Neural cell (in vitro differentiated cells): ENCODE results near the gene PRR12. TPM values are rescaled to one million over a fixed set of nuclear protein-coding genes. Genes with fewer than 3 reads are reported as not detected.

Experiments
- H2AFZ ChIP-seq: fragments of 200-600, 300-800 bp; sonication (generic), shearing (Covaris generic); 2 replicates; pipeline ENCODE4 v1.6.0; 2014; ENCODE audit warnings: low read depth, mild to moderate bottlenecking, antibody characterized with exemption, low read length, moderate library complexity
- H3F3A ChIP-seq: fragments of 200-600 bp; shearing (Covaris generic); 2 replicates; pipeline ENCODE4 v1.6.1; 2016; ENCODE audit warnings: mild to moderate bottlenecking, moderate library complexity, mixed read lengths, antibody characterized with exemption, low read length; ENCODE audit not compliant: insufficient read depth, poor library complexity, severe bottlenecking
- H3K27ac ChIP-seq: fragments of 200-600, 300-800 bp; sonication (generic), shearing (Covaris generic); 2 replicates; pipeline ENCODE4 v1.5.1; 2014; ENCODE audit warnings: mild to moderate bottlenecking, low read length, moderate library complexity
- H3K27me3 ChIP-seq: fragments of 300-800, 200-600 bp; sonication (generic), shearing (Covaris generic); 2 replicates; pipeline ENCODE4 v1.6.0; 2014; ENCODE audit warnings: mild to moderate bottlenecking, low read depth, low read length, moderate library complexity; ENCODE audit not compliant: insufficient read depth
- H3K36me3 ChIP-seq: fragments of 300-800, 200-600 bp; sonication (generic), shearing (Covaris generic); 2 replicates; pipeline ENCODE4 v1.5.1; 2014; ENCODE audit warnings: mild to moderate bottlenecking, antibody characterized with exemption, low read length, moderate library complexity; ENCODE audit not compliant: insufficient read depth
- H3K4me2 ChIP-seq: fragments of 300-800, 200-600 bp; sonication (generic), shearing (Covaris generic); 2 replicates; pipeline ENCODE4 v1.6.0; 2014; ENCODE audit warnings: mild to moderate bottlenecking, low read length
- H3K4me3 ChIP-seq: fragments of 300-800, 200-600 bp; sonication (generic), shearing (Covaris generic); 2 replicates; pipeline ENCODE4 v1.5.1; 2014; ENCODE audit warnings: mild to moderate bottlenecking, low read length, moderate library complexity
- H3K79me2 ChIP-seq: fragments of 200-600 bp; shearing (Covaris generic); replicated peaks from 2 replicates; pipeline ENCODE4 v1.6.0; 2014; ENCODE audit warnings: mild to moderate bottlenecking, low read length, moderate library complexity; ENCODE audit not compliant: insufficient read depth
- H3K9ac ChIP-seq: fragments of 300-800, 200-600 bp; sonication (generic), shearing (Covaris generic); 2 replicates; pipeline ENCODE4 v1.6.1; 2016; ENCODE audit warnings: mild to moderate bottlenecking, low read length, mixed read lengths
- H3K9me2 ChIP-seq: fragments of 200-600 bp; shearing (Covaris generic); 2 replicates; pipeline ENCODE4 v1.6.1; 2016; ENCODE audit warnings: mild to moderate bottlenecking, low read length, mixed read lengths; ENCODE audit not compliant: insufficient read depth
- H3K9me3 ChIP-seq: fragments of 200-600, 300-800 bp; sonication (generic), shearing (Covaris generic); 2 replicates; pipeline ENCODE4 v1.6.1; 2016; ENCODE audit warnings: mild to moderate bottlenecking, mixed run types, low read length, moderate library complexity, mixed read lengths
- H4K20me1 ChIP-seq: fragments of 200-600 bp; shearing (Covaris generic); 2 replicates; pipeline ENCODE4 v1.6.1; 2016; ENCODE audit warnings: mild to moderate bottlenecking, mixed run types; ENCODE audit not compliant: insufficient read depth
- EP300 ChIP-seq: fragments of 450-650 bp; conservative IDR thresholded peaks from 2 replicates; pipeline ENCODE4 v1.6.1; 2014; ENCODE audit warnings: antibody characterized with exemption, mild to moderate bottlenecking, moderate library complexity; ENCODE audit not compliant: poor library complexity, severe bottlenecking
- EZH2 ChIP-seq: fragments of 200-600, 300-800 bp; shearing (Covaris generic), sonication (generic); IDR thresholded peaks from 2 replicates; pipeline ENCODE4 v1.6.1; 2014; ENCODE audit warnings: antibody characterized with exemption, low read length, borderline replicate concordance, mild to moderate bottlenecking; ENCODE audit not compliant: insufficient read depth, poor library complexity, severe bottlenecking
- MXI1 ChIP-seq: fragments of 450-650 bp; conservative IDR thresholded peaks from 2 replicates; pipeline ENCODE4 v1.6.1; 2014; ENCODE audit warnings: antibody characterized with exemption, mild to moderate bottlenecking; ENCODE audit not compliant: poor library complexity, severe bottlenecking
- POLR2AphosphoS5 ChIP-seq: IDR thresholded peaks from 2 replicates; pipeline ENCODE4 v1.6.1; 2012
- RAD21 ChIP-seq: fragments of 450-650 bp; conservative IDR thresholded peaks from 2 replicates; pipeline ENCODE4 v1.6.1; 2014; ENCODE audit warnings: antibody characterized with exemption, mild to moderate bottlenecking, moderate library complexity
- SMC3 ChIP-seq: fragments of 450-650 bp; conservative IDR thresholded peaks from 2 replicates; pipeline ENCODE4 v1.6.1; 2014; ENCODE audit warnings: antibody characterized with exemption, mild to moderate bottlenecking, moderate library complexity; ENCODE audit not compliant: poor library complexity
- TAF1 ChIP-seq: IDR thresholded peaks from 2 replicates; pipeline ENCODE4 v1.6.1; 2012; ENCODE audit warnings: low read depth
- polyA plus RNA-seq: library from polyadenylated mRNA; depleted of rRNA; stranded (reverse); fragments of >200 nt; gene quantifications from 2 replicates; pipeline ENCODE4 v1.2.3, GENCODE V29; 2014
- TF ChIP-seq, protein P1 (sequence below): IDR thresholded peaks from 2 replicates; pipeline ENCODE4 v1.6.1; 2012; ENCODE audit warnings: borderline replicate concordance
- TF ChIP-seq, protein P2 (sequence below): fragments of 450-650 bp; IDR thresholded peaks from 2 replicates; pipeline ENCODE4 v1.5.1; 2014; ENCODE audit warnings: antibody characterized with exemption, mild to moderate bottlenecking, moderate library complexity; ENCODE audit not compliant: poor library complexity, severe bottlenecking

Gene PRR12
- polyA plus RNA-seq, 1 donor from 2014 or later: 1.2 TPM

DNA sequence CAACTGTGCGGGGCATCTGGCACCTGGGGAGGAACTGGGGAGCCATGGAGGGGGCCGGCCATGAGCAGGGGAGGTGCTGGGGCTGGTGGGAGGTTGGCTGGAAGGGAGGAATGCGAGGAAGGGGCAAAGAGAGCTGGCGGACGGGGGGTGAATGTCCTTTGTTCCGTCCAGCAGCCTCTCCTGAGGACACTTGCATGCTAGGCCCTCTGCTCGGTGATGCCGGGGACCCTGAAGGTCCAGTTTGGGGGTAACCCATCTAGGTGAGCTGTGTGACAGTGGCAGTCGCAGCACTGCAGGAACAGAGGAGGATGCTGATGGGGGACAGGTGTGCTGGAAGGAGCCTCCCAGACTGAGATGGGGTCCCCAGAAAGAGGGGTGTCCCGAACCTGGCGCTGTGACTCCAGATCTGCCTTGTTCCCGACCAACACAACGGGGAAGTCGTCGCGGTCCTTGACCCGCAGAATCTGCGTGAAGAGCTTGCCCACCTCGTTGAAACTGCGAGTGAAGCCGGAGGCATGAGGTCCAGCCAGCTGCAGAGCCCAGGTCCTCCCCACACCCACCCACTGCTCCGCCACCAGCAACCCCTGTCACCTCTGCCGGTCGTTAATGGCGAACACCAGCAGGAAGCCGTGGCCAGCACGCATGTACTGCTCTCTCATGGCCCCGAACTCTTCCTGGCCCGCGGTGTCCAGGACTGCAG, 45.4 kb downstream of the PRR12 start:
- no peaks in the 10 kb centered on the region for H3K9me2 ChIP-seq
- no peaks in the 10 kb centered on the region for H3K36me3 ChIP-seq
- H2AFZ ChIP-seq: no peak overlapping the region
- TF ChIP-seq, protein P1, sequence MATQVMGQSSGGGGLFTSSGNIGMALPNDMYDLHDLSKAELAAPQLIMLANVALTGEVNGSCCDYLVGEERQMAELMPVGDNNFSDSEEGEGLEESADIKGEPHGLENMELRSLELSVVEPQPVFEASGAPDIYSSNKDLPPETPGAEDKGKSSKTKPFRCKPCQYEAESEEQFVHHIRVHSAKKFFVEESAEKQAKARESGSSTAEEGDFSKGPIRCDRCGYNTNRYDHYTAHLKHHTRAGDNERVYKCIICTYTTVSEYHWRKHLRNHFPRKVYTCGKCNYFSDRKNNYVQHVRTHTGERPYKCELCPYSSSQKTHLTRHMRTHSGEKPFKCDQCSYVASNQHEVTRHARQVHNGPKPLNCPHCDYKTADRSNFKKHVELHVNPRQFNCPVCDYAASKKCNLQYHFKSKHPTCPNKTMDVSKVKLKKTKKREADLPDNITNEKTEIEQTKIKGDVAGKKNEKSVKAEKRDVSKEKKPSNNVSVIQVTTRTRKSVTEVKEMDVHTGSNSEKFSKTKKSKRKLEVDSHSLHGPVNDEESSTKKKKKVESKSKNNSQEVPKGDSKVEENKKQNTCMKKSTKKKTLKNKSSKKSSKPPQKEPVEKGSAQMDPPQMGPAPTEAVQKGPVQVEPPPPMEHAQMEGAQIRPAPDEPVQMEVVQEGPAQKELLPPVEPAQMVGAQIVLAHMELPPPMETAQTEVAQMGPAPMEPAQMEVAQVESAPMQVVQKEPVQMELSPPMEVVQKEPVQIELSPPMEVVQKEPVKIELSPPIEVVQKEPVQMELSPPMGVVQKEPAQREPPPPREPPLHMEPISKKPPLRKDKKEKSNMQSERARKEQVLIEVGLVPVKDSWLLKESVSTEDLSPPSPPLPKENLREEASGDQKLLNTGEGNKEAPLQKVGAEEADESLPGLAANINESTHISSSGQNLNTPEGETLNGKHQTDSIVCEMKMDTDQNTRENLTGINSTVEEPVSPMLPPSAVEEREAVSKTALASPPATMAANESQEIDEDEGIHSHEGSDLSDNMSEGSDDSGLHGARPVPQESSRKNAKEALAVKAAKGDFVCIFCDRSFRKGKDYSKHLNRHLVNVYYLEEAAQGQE: no peak
- TF ChIP-seq RAD21 (no peak), POLR2AphosphoS5 (peak; percentile 23), SMC3 (no peak)
- H3K27ac ChIP-seq: no peak overlapping the region
- H3K27me3 ChIP-seq: no peaks in the 10 kb centered on the region
- no peaks in the 10 kb centered on the region for H4K20me1 ChIP-seq
- H3K9ac ChIP-seq: no peak overlapping the region
- no peak overlapping the region for H3K4me3 ChIP-seq
- H3K79me2 ChIP-seq: no peaks in the 10 kb centered on the region
- H3K4me2 ChIP-seq: no peak overlapping the region
- peaks cover 5% of the 10 kb centered on the region for H3F3A ChIP-seq
- no peaks in the 10 kb centered on the region for H3K9me3 ChIP-seq

DNA sequence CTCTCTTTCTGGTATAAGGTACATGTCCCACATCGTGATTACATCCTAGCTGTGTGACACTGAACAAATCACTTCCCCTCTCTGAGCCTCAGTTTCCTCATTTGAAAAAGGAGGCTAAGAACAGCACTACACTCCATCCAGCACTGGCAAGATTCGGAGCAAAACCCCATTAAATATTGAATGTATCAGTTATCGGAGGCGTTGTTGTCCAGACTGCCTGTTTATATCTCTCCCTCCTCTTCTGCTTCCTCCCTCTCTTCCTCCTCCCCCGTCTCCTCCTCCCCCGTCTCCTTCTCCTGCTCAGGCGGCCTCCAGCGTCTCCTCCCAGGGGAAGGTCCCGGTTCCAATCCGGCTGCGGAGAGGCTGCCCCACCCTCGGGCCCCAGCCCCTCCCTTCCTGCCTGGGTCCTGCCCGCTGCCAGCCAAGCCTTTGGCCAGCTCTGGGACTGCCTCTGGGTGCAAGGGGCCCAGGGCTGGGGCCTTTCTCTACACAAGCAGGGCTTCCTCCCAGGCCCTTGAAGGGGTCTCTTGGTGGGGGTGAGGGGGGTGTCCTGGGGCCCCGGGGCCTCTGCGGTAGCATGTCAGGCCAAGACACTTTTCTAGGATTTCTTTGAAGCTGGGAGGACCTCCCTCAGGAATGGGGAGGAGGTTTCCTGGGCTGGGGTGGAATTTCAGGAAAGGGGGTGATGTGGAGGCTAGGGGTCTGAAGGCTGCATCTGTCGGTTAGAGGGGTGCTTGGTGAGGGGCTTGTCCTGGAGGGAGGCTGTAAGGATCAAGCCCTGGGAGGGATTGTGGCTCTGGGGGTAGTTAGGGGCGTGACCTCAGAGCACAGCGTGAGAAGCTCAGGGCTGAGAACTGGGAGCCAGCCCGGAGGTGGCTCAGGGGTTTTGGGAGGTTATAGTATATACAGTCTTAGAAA, 47.1 kb downstream of the PRR12 start:
- peak; percentile 6 for TF ChIP-seq POLR2AphosphoS5
- TF ChIP-seq SMC3: no peak
- Histone ChIP-seq H3K4me2 (no peak overlapping the region), H2AFZ (no peak overlapping the region), H3K36me3 (no peaks in the 10 kb centered on the region), H3K9me2 (no peaks in the 10 kb centered on the region), H3K9ac (no peak overlapping the region), H3K27me3 (no peaks in the 10 kb centered on the region), H3K4me3 (no peak overlapping the region), H3F3A (peaks cover 5% of the 10 kb centered on the region), H3K27ac (no peak overlapping the region), H4K20me1 (no peaks in the 10 kb centered on the region), H3K9me3 (no peaks in the 10 kb centered on the region), H3K79me2 (peaks cover 9% of the 10 kb centered on the region)

DNA sequence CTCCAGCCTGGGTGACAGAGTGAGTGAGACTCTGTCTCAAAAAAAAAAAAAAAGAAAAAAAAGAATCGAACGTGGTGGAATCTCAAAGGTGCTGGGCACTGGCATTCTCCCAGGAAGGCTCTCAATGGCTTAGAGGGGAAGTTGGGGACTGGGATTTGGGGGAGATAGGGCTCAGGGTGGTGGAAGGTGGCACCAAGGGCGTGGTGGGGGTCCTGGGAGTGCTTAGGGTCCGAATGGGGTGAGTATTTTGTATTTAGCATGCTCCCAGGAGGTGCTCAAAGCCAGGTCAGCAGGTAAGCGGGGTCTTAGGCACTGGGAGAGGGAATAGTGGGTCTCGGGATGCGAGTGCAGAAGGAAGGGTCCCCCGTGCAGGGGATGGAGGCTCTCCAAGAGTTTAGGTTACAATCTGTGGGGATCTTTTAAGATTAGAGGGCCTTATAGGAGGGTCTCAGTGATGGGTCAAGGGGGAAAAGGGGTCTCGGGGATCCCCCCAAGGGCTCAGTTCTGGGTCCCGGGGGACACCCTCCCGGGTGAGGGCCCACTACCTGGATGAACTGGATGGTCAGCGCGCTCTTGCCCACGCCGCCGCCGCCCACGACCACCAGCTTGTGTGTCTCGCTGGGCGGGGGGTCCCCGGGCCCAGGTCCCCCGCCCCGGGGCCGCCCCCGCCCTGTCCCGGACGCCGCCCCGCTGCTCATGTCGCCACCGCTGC, 48.6 kb downstream of the PRR12 start:
- H2AFZ ChIP-seq: no peak overlapping the region
- no peak overlapping the region for H3K27ac ChIP-seq
- H3K27me3 ChIP-seq: no peaks in the 10 kb centered on the region
- peak overlapping the region; percentile 76 for H3K4me3 ChIP-seq
- no peaks in the 10 kb centered on the region for H3K36me3 ChIP-seq
- no peaks in the 10 kb centered on the region for H3K9me2 ChIP-seq
- no peak overlapping the region for H3K4me2 ChIP-seq
- no peaks in the 10 kb centered on the region for H3K9me3 ChIP-seq
- H3F3A ChIP-seq: peaks cover 5% of the 10 kb centered on the region
- H4K20me1 ChIP-seq: no peaks in the 10 kb centered on the region
- H3K9ac ChIP-seq: peak overlapping the region; percentile 48
- peaks cover 23% of the 10 kb centered on the region for H3K79me2 ChIP-seq
- TF ChIP-seq, protein P1: no peak
- no peak for TF ChIP-seq TAF1
- no peak for TF ChIP-seq POLR2AphosphoS5
- no peak for TF ChIP-seq EP300
- TF ChIP-seq EZH2: no peak
- TF ChIP-seq RAD21: no peak
- no peak for TF ChIP-seq SMC3
- TF ChIP-seq, protein P2, sequence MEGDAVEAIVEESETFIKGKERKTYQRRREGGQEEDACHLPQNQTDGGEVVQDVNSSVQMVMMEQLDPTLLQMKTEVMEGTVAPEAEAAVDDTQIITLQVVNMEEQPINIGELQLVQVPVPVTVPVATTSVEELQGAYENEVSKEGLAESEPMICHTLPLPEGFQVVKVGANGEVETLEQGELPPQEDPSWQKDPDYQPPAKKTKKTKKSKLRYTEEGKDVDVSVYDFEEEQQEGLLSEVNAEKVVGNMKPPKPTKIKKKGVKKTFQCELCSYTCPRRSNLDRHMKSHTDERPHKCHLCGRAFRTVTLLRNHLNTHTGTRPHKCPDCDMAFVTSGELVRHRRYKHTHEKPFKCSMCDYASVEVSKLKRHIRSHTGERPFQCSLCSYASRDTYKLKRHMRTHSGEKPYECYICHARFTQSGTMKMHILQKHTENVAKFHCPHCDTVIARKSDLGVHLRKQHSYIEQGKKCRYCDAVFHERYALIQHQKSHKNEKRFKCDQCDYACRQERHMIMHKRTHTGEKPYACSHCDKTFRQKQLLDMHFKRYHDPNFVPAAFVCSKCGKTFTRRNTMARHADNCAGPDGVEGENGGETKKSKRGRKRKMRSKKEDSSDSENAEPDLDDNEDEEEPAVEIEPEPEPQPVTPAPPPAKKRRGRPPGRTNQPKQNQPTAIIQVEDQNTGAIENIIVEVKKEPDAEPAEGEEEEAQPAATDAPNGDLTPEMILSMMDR: no peak
- TF ChIP-seq MXI1: no peak
